HCT116 (cell line): ENCODE results near the gene TNFRSF9. TPM values are rescaled to one million over a fixed set of nuclear protein-coding genes. Genes with fewer than 3 reads are reported as not detected.

Experiments used
- ATAC-seq: fragments of 200-7000 bp; cut with Tn5 transposase; 2 replicates; pipeline ENCODE4 v1.9.1; 2020; ENCODE audit warnings: mild to moderate bottlenecking, moderate library complexity
- BruUV-seq: library from RNA; stranded (reverse); fragments of 400-500 nt; replicated peaks from 2 replicates; lab custom pipeline; 2021; lab: Mats Ljungman, UMichigan
- CTCF ChIA-PET: fragments of 300-600 bp; sonication (Branson Sonifier 250); formaldehyde crosslinking; loops from one replicate; lab custom pipeline; 2021; ENCODE audit warnings: antibody characterized with exemption; lab: Charles Lee
- POLR2A ChIA-PET: fragments of 300-600, 350-600 bp; sonication (Branson Sonifier 250); formaldehyde crosslinking; loops from one replicate; lab custom pipeline; 2021; ENCODE audit warnings: antibody characterized with exemption; lab: Charles Lee
- RAD21 ChIA-PET, 2 experiments: fragments of 300-600 bp; sonication (Branson Sonifier 250); formaldehyde crosslinking; loops; one replicate each; lab custom pipeline; 2023; ENCODE audit warnings: low total read pairs in 2 of 2; ENCODE audit not compliant: uncharacterized antibody in 2 of 2, unreplicated experiment in 2 of 2, low non-redundant PET in 1 of 2; lab: Charles Lee
- DNase-seq: peaks from one replicate; pipeline ENCODE4 v3.0.0-alpha.2; 2010; ENCODE audit warnings: low read depth, low spot score
- H2AFZ ChIP-seq: fragments of 200-600 bp; shearing (Covaris generic), sonication (generic); 2 replicates; pipeline ENCODE4 v1.6.1; 2017; ENCODE audit warnings: low read depth, mixed run types, mixed read lengths, antibody characterized with exemption, low read length; ENCODE audit not compliant: poor library complexity, severe bottlenecking
- H3K27ac ChIP-seq: 2 replicates; pipeline ENCODE4 v1.5.1; 2012; ENCODE audit warnings: low read depth, low read length
- H3K27me3 ChIP-seq: fragments of 200-600 bp; sonication (generic); 2 replicates; pipeline ENCODE4 v1.6.1; 2016; ENCODE audit warnings: mixed run types, low read length, mixed read lengths; ENCODE audit not compliant: insufficient read depth
- H3K36me3 ChIP-seq, 2 experiments: fragments of 200-500 bp in 1 of 2; fragments of 200-600 bp in 1 of 2; sonication (Bioruptor generic) in 1 of 2; sonication (generic) in 1 of 2; 2 replicates each; pipeline versions ENCODE4 v1.5.1 to v1.6.1; 2014 to 2016; ENCODE audit warnings: low read length in 2 of 2, inconsistent platforms in 1 of 2, mixed read lengths in 1 of 2, mixed run types in 1 of 2; ENCODE audit not compliant: insufficient read depth in 2 of 2, control insufficient read depth in 1 of 2
- H3K4me1 ChIP-seq, 2 experiments: fragments of 200-600 bp in 1 of 2; sonication (generic) in 1 of 2; 2 replicates each; pipeline versions ENCODE4 v1.5.1 to v1.6.1; 2012 to 2017; ENCODE audit warnings: low read length in 2 of 2, inconsistent platforms in 1 of 2, mild to moderate bottlenecking in 1 of 2, mixed read lengths in 1 of 2, mixed run types in 1 of 2, moderate library complexity in 1 of 2; ENCODE audit not compliant: insufficient read depth in 2 of 2, control insufficient read depth in 1 of 2
- H3K4me2 ChIP-seq: fragments of 200-600 bp; sonication (generic); 2 replicates; pipeline ENCODE4 v1.6.1; 2017; ENCODE audit warnings: mixed run types, low read length, mixed read lengths
- H3K4me3 ChIP-seq, 2 experiments: fragments of 200-600 bp in 1 of 2; sonication (generic) in 1 of 2; replicated peaks in 1 of 2; 2 replicates each; pipeline ENCODE4 v1.5.1; 2011 to 2016; ENCODE audit warnings: low read length in 2 of 2, control low read depth in 1 of 2, low read depth in 1 of 2, mild to moderate bottlenecking in 1 of 2, mixed read lengths in 1 of 2, mixed run types in 1 of 2
- H3K79me2 ChIP-seq: fragments of 200-600 bp; sonication (generic); 2 replicates; pipeline ENCODE4 v1.6.1; 2017; ENCODE audit warnings: mild to moderate bottlenecking, mixed run types, low read length, moderate library complexity, mixed read lengths; ENCODE audit not compliant: insufficient read depth
- H3K9ac ChIP-seq: fragments of 200-600 bp; sonication (generic); 2 replicates; pipeline ENCODE4 v1.6.1; 2016; ENCODE audit warnings: low read length, mixed read lengths
- H3K9me2 ChIP-seq: fragments of 200-600 bp; sonication (generic), shearing (Covaris generic); 2 replicates; pipeline ENCODE4 v1.6.1; 2017; ENCODE audit warnings: mixed run types, mild to moderate bottlenecking, moderate library complexity; ENCODE audit not compliant: insufficient read depth
- H3K9me3 ChIP-seq, 2 experiments: fragments of 200-500 bp in 1 of 2; fragments of 200-600 bp in 1 of 2; sonication (Bioruptor generic) in 1 of 2; sonication (generic) in 1 of 2; 2 replicates each; pipeline ENCODE4 v1.6.1; 2014 to 2017; ENCODE audit warnings: low read length in 2 of 2, mixed read lengths in 2 of 2, inconsistent platforms in 1 of 2, low read depth in 1 of 2, mild to moderate bottlenecking in 1 of 2, mixed run types in 1 of 2, moderate library complexity in 1 of 2; ENCODE audit not compliant: control insufficient read depth in 1 of 2, insufficient read depth in 1 of 2
- H4K20me1 ChIP-seq: fragments of 200-600 bp; sonication (generic), shearing (Covaris generic); 2 replicates; pipeline ENCODE4 v1.6.1; 2017; ENCODE audit warnings: mixed run types, mild to moderate bottlenecking, moderate library complexity; ENCODE audit not compliant: insufficient read depth
- EGR1 ChIP-seq: IDR thresholded peaks from 2 replicates; pipeline ENCODE4 v1.6.1; 2012; ENCODE audit warnings: low read depth
- EZH2 ChIP-seq: fragments of 200-600 bp; sonication (generic); IDR thresholded peaks from 2 replicates; pipeline ENCODE4 v1.6.1; 2017; ENCODE audit warnings: antibody characterized with exemption, mixed run types
- MAX ChIP-seq: IDR thresholded peaks from 2 replicates; pipeline ENCODE4 v1.6.1; 2012
- SIN3A ChIP-seq: IDR thresholded peaks from 2 replicates; pipeline ENCODE4 v1.6.1; 2012; ENCODE audit warnings: low read depth
- SP1 ChIP-seq: IDR thresholded peaks from 2 replicates; pipeline ENCODE4 v1.6.1; 2012; ENCODE audit warnings: low read depth
- intact Hi-C: fragments of 100-400 bp; cut with micrococcal nuclease; formaldehyde crosslinking; loops from 2 replicates; pipeline ENCODE4 v1.10.0; 2022
- total RNA-seq: library from RNA; stranded (reverse); gene quantifications from one replicate; pipeline ENCODE4 v1.2.1, GENCODE V29; 2021; ENCODE audit not compliant: unreplicated experiment
- TF ChIP-seq, protein P1 (sequence below): IDR thresholded peaks from 2 replicates; pipeline ENCODE4 v1.6.1; 2011; ENCODE audit warnings: mild to moderate bottlenecking, low read length, moderate library complexity; ENCODE audit not compliant: insufficient replicate concordance; ENCODE audit errors: extremely low read depth
- TF ChIP-seq, protein P2 (sequence below): IDR thresholded peaks from 2 replicates; pipeline ENCODE4 v1.6.1; 2012; ENCODE audit warnings: low read depth

Gene TNFRSF9
- total RNA-seq, 1 experiment from 2014 or later: 0.20 TPM

- Histone ChIP-seq H3K36me3 (no peaks in the 10 kb centered on the region), H3K4me3 (no peak overlapping the region), H3K9me3 (no peaks in the 10 kb centered on the region), H3K4me1 (peaks cover 3 to 25% of the 10 kb centered on the region in 2 experiments; a peak in 3 of 4 replicates), H2AFZ (no peak overlapping the region), H3K9me2 (no peaks in the 10 kb centered on the region), H3K4me2 (no peak overlapping the region), H4K20me1 (no peaks in the 10 kb centered on the region), H3K79me2 (no peaks in the 10 kb centered on the region), H3K9ac (no peak overlapping the region), H3K27ac (no peak overlapping the region), H3K27me3 (no peaks in the 10 kb centered on the region)
- POLR2A ChIA-PET: no interaction called here
- DNase-seq (no peak), ATAC-seq (no peak)
- TF ChIP-seq EZH2 (no peak), SIN3A (no peak), MAX (no peak), SP1 (no peak), EGR1 (no peak)
- TF ChIP-seq, protein P1, sequence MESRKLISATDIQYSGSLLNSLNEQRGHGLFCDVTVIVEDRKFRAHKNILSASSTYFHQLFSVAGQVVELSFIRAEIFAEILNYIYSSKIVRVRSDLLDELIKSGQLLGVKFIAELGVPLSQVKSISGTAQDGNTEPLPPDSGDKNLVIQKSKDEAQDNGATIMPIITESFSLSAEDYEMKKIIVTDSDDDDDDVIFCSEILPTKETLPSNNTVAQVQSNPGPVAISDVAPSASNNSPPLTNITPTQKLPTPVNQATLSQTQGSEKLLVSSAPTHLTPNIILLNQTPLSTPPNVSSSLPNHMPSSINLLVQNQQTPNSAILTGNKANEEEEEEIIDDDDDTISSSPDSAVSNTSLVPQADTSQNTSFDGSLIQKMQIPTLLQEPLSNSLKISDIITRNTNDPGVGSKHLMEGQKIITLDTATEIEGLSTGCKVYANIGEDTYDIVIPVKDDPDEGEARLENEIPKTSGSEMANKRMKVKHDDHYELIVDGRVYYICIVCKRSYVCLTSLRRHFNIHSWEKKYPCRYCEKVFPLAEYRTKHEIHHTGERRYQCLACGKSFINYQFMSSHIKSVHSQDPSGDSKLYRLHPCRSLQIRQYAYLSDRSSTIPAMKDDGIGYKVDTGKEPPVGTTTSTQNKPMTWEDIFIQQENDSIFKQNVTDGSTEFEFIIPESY: no peak
- TF ChIP-seq, protein P2, sequence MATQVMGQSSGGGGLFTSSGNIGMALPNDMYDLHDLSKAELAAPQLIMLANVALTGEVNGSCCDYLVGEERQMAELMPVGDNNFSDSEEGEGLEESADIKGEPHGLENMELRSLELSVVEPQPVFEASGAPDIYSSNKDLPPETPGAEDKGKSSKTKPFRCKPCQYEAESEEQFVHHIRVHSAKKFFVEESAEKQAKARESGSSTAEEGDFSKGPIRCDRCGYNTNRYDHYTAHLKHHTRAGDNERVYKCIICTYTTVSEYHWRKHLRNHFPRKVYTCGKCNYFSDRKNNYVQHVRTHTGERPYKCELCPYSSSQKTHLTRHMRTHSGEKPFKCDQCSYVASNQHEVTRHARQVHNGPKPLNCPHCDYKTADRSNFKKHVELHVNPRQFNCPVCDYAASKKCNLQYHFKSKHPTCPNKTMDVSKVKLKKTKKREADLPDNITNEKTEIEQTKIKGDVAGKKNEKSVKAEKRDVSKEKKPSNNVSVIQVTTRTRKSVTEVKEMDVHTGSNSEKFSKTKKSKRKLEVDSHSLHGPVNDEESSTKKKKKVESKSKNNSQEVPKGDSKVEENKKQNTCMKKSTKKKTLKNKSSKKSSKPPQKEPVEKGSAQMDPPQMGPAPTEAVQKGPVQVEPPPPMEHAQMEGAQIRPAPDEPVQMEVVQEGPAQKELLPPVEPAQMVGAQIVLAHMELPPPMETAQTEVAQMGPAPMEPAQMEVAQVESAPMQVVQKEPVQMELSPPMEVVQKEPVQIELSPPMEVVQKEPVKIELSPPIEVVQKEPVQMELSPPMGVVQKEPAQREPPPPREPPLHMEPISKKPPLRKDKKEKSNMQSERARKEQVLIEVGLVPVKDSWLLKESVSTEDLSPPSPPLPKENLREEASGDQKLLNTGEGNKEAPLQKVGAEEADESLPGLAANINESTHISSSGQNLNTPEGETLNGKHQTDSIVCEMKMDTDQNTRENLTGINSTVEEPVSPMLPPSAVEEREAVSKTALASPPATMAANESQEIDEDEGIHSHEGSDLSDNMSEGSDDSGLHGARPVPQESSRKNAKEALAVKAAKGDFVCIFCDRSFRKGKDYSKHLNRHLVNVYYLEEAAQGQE: no peak
- CTCF ChIA-PET: no interaction called here
- intact Hi-C loops: no loop called here
- no TSS peak for BruUV-seq
- RAD21 ChIA-PET: no interaction called here
Measured at GRCh38 chr1:7915826-7916500, 24.7 kb downstream of the TNFRSF9 start.
